GM12872 (cell line): Measurements from ENCODE around the gene PDPK1.

Experiments used
- TF ChIP-seq, protein P1 (sequence below): IDR thresholded peaks from 3 replicates; pipeline ENCODE4 v1.5.1; 2011; ENCODE audit warnings: low read depth, mild to moderate bottlenecking, low read length, moderate library complexity; ENCODE audit not compliant: insufficient read depth

The PDPK1 gene

GRCh38 chr16:2496223-2497115 is 41.4 kb upstream of the PDPK1 start:
- TF ChIP-seq, protein P1, sequence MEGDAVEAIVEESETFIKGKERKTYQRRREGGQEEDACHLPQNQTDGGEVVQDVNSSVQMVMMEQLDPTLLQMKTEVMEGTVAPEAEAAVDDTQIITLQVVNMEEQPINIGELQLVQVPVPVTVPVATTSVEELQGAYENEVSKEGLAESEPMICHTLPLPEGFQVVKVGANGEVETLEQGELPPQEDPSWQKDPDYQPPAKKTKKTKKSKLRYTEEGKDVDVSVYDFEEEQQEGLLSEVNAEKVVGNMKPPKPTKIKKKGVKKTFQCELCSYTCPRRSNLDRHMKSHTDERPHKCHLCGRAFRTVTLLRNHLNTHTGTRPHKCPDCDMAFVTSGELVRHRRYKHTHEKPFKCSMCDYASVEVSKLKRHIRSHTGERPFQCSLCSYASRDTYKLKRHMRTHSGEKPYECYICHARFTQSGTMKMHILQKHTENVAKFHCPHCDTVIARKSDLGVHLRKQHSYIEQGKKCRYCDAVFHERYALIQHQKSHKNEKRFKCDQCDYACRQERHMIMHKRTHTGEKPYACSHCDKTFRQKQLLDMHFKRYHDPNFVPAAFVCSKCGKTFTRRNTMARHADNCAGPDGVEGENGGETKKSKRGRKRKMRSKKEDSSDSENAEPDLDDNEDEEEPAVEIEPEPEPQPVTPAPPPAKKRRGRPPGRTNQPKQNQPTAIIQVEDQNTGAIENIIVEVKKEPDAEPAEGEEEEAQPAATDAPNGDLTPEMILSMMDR, result no peak

- TF ChIP-seq, protein P1, result no peak
Observed at GRCh38 chr16:2497116-2497630, 40.6 kb upstream of the PDPK1 start.

- TF ChIP-seq, protein P1, result no peak
Observed at GRCh38 chr16:2497695-2498484, 39.9 kb upstream of the PDPK1 start.

GRCh38 chr16:2498531-2499253 is 39.1 kb upstream of the PDPK1 start:
- TF ChIP-seq, protein P1, result no peak

- TF ChIP-seq, protein P1, result no peak
Observed at GRCh38 chr16:2499454-2499853, 38.4 kb upstream of the PDPK1 start.

- TF ChIP-seq, protein P1, result no peak
Observed at GRCh38 chr16:2499890-2500429, 37.9 kb upstream of the PDPK1 start.
